GM12891 (cell line): ENCODE results near the gene SNAI1.
A peak's percentile ranks its signal among the peaks of the same experiment; 100 is the strongest.
"Not testable (repeated sequence)": the region's sequence is repeated elsewhere in the genome, so short reads cannot be mapped to it uniquely, and the experiment has no call there.

Experiments
- DNase-seq: peaks from one replicate; pipeline ENCODE4 v3.0.0; 2011; ENCODE audit warnings: low spot score; ENCODE audit not compliant: insufficient read length
- FAIRE-seq: peaks from 2 replicates; lab custom pipeline; 2011; peaks lifted over from hg19 to GRCh38; lab: Jason Lieb, UNC
- PAX5 ChIP-seq: IDR thresholded peaks from 2 replicates; pipeline ENCODE4 v1.6.1; 2011; ENCODE audit warnings: low read length, moderate library complexity, mild to moderate bottlenecking; ENCODE audit not compliant: insufficient read depth, severe bottlenecking
- POLR2A ChIP-seq: IDR thresholded peaks from 2 replicates; pipeline ENCODE4 v1.6.1; 2011; ENCODE audit warnings: low read depth, low read length, control low read depth
- POLR2AphosphoS5 ChIP-seq: IDR thresholded peaks from 2 replicates; pipeline ENCODE4 v1.6.1; 2011; ENCODE audit warnings: low read depth, low read length, control low read depth
- POU2F2 ChIP-seq: IDR thresholded peaks from 2 replicates; pipeline ENCODE4 v1.6.1; 2011; ENCODE audit warnings: low read depth, mild to moderate bottlenecking, control low read depth, low read length, moderate library complexity
- SPI1 ChIP-seq: IDR thresholded peaks from 2 replicates; pipeline ENCODE4 v1.6.1; 2011; ENCODE audit warnings: low read depth, low read length, control low read depth
- TAF1 ChIP-seq: IDR thresholded peaks from 2 replicates; pipeline ENCODE4 v1.6.1; 2011; ENCODE audit warnings: low read depth, low read length, control low read depth

The SNAI1 gene

DNA sequence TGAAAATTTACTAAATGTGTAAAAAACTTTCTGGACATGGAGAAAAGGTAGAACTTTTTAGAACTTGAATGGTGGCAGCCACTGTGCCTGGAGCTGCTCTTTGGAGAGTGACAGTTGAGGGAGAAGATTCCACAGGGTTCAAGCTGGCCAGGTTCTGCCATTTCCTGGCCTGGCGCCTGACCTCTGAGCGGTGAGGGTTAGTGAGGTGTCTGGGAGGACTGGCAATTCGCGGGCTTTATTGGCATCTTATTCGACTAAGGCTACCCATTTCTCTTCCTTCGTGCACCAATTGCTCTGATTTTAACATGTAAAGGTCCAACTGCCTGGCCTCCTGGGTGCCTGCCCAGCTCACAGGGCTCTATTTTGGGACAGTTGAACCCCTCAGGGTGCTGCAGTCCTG, 2.4 kb downstream of the SNAI1 start:
- no peak for TF ChIP-seq TAF1
- TF ChIP-seq POLR2AphosphoS5: no peak
- no peak for TF ChIP-seq PAX5
- no peak for TF ChIP-seq SPI1
- no peak for TF ChIP-seq POLR2A
- no peak for TF ChIP-seq POU2F2
- no peak for FAIRE-seq

DNA sequence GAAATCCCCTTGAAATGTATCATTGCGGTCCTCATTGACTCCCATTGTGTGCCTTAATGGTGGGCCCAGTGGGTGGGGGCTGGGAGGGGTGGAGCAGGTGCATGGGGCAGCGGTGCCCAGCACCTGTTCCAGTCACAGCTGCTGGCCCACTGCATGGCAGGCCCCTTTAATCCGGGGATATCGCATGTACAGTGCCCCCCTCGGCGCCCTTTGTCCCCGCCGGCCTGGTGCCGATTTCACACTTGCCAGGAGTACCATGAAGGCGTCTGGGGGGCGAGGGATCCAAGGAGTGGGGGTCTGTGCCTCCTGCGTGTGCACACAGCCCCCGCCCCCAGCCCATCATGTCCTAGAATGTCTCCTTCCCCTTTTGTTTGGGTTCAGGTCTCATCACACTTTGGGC, 2.8 kb downstream of the SNAI1 start:
- TF ChIP-seq POLR2AphosphoS5 (no peak), TAF1 (no peak), POLR2A (no peak), POU2F2 (no peak), PAX5 (no peak), SPI1 (no peak)
- DNase-seq: no peak
- no peak for FAIRE-seq

More for the DNA sequence above, 2.4 kb downstream of the SNAI1 start:
- DNase-seq: no peak

DNA sequence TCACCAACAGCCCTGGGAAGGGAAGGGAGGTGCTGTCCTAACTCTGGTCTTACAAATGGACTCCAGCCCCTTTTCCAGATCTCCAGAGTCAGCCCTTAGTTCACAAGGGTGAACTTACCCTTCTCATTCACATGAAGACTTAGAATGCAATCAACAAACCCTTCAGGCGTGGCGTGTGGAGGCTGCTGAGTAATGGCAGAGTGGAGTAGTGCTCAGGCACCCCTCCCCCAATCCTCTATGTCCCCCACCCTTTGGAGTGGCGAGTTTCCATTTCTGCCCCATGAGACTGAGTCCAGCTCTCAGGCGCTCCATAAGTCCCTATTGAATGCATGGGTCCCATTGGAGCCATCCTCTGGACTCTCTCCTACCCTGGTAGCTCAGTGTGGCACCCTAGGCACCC, 3.3 kb downstream of the SNAI1 start:
- no peak for DNase-seq
- FAIRE-seq: no peak
- TF ChIP-seq POLR2AphosphoS5: no peak

DNA sequence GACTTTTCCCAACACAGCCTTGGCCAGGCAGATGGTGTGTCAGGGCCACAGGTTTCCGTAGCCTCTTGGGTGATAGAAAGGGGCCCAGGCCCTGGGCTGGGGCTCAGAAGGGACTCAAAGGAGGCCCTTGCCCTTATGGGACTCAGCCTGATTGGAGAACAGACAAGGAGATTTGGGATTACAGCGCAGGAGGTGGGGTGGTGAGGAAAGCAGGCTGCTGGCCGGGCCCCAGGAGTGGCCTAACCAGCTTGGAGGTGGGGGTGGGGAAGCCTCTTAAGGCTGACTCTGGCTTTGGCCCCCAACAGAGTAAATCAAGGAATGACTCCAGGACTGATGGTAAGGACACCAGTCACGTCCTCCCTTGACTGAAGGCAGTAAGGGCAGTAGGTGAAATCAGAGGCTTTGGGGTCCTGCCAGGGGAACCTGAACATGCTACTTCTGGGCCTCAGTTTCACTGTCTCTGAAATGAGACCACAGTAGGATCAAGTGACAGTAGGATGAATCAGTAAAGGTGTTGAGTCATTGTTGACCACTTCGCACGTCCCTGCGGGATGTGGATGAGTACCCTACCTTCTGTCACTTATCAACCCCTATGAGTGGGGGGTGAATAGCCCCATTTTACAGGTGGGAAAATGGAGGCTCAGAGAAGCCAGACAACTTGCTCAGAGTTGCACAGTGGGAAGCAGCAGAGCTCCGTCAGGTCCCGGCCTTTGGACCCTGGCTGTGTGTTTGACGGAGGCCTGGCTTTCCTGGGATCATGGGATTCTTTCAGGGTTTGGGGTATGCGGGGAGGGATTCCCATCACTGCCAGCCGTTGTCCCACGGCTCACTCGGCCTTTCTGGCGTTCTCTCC, 4.5 kb downstream of the SNAI1 start:
- FAIRE-seq (no peak), DNase-seq (no peak)
- no peak for TF ChIP-seq POU2F2

DNA sequence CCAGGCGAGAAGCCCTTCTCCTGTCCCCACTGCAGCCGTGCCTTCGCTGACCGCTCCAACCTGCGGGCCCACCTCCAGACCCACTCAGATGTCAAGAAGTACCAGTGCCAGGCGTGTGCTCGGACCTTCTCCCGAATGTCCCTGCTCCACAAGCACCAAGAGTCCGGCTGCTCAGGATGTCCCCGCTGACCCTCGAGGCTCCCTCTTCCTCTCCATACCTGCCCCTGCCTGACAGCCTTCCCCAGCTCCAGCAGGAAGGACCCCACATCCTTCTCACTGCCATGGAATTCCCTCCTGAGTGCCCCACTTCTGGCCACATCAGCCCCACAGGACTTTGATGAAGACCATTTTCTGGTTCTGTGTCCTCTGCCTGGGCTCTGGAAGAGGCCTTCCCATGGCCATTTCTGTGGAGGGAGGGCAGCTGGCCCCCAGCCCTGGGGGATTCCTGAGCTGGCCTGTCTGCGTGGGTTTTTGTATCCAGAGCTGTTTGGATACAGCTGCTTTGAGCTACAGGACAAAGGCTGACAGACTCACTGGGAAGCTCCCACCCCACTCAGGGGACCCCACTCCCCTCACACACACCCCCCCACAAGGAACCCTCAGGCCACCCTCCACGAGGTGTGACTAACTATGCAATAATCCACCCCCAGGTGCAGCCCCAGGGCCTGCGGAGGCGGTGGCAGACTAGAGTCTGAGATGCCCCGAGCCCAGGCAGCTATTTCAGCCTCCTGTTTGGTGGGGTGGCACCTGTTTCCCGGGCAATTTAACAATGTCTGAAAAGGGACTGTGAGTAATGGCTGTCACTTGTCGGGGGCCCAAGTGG, 5.3 kb downstream of the SNAI1 start:
- DNase-seq (no peak), FAIRE-seq (no peak)
- no peak for TF ChIP-seq PAX5
- TF ChIP-seq POU2F2: no peak
- TF ChIP-seq SPI1: no peak
- TF ChIP-seq POLR2A: no peak
- TF ChIP-seq TAF1: no peak
- no peak for TF ChIP-seq POLR2AphosphoS5

DNA sequence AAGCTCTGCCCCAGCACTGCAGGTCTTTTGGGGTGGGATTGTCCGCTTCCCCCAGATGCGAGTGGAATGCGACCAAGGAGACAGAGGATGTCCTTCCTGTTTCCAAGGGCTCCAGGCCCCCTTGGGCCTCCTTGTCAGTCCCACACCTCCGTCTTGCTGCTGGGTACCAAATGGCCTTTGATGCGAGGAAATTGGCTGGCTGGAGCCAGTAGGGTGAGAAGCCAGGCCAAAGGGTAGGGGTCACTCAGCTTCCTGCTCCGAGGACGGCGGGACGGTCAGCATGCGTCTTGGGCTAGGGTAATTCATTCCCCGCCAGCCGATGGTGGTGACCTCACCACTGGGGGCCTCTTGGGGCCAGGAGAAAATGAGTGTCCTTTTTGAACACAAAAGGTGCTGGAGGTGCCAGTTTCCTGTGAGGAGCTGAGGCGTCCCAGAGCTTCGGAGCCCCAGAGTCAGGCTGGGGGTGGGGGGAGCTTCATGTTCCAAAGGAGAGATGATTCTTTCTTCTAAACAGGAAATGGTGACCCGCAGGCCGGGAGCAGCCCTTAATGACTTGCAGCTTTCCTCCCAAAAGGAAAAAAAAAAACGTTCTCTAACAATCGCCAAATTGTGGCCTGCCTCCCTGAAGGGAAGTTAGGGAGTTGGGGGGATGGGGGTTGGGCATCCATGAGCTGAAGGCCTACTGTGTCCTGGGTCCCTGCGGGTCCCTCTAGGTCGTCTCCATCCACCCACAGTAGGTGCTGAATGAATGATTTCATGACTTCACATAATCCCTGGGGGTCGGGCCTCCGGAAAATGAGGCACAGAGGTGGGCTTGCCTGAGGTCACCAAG, 6.7 kb downstream of the SNAI1 start:
- FAIRE-seq: no peak
- TF ChIP-seq SPI1 (no peak), POLR2A (no peak), TAF1 (no peak), POU2F2 (no peak), PAX5 (no peak), POLR2AphosphoS5 (no peak)
- DNase-seq: no peak

DNA sequence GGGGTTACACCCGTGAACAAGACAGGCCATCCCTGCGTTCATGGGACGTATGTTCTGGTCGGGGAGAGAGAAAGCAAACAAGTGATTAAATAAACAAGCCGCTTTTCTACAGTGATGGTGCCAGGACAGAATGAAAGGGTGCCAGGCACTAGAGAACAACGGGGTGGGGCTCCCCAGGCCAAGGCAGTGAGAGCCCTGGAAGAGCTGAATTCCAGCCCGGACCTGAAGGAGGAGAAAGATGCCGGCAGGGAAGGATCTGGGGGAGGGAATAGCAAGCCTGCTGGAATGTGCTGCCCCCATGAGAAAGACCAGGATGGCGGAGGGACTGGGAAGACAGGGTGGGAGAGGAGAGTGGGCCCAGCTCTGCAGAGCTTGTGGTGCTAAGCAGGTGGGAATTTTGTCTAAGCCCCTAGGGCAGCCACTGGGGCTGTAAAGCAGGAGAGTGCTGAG, 7.5 kb downstream of the SNAI1 start:
- no peak for DNase-seq
- TF ChIP-seq TAF1 (no peak), POU2F2 (no peak), POLR2A (no peak), SPI1 (no peak), PAX5 (no peak), POLR2AphosphoS5 (no peak)
- FAIRE-seq: no peak

DNA sequence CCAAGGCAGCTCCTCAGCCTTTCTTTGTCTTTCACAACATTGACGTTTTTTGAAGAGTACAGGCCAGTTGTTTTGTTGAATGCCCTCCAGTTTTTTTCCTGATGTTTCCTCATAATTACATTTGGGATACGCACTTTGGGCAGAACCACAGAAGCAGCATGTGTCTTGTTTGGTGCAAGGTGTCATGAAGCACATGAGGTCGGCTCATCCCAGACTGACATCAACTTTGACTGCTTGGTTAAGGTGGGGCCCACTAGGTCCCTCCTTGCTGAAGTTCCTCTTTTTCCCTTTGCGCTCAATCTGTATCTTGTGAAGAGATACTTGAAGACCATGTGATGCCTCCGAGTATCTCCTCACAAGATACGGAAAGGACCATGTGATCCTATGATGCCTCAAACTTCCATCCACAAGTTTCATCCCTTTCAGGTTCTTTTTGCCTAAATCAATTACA, 10.5 kb downstream of the SNAI1 start:
- no peak for FAIRE-seq
- TF ChIP-seq POLR2AphosphoS5: no peak
- TF ChIP-seq SPI1: peak; percentile 37; the same call in 1 of the 2 replicates

DNA sequence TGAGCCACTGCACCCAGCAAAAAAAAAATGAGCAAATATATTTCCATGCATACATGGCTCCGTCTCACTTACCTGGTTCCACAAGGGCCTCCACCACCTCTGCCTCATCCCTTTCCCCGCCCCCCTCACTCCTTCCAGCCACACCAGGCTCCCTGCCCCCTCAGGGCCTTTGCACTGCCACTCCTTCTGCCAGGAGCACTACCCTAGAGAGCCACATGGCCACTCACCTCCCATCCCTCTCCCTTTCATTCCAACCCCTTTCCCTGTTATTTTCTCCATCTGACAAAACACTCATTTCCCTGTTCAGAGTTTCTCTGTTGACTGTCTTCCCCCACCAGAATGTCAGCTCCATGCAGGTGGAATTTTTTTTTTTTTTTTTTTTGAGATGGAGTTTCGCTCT, 12.8 kb downstream of the SNAI1 start:
- no peak for TF ChIP-seq POU2F2
- TF ChIP-seq PAX5: no peak
- TF ChIP-seq TAF1: no peak
- no peak for TF ChIP-seq POLR2A
- no peak for TF ChIP-seq POLR2AphosphoS5
- no peak for TF ChIP-seq SPI1
- FAIRE-seq (no peak), DNase-seq (no peak)

More for the DNA sequence above, 10.5 kb downstream of the SNAI1 start:
- DNase-seq: no peak

DNA sequence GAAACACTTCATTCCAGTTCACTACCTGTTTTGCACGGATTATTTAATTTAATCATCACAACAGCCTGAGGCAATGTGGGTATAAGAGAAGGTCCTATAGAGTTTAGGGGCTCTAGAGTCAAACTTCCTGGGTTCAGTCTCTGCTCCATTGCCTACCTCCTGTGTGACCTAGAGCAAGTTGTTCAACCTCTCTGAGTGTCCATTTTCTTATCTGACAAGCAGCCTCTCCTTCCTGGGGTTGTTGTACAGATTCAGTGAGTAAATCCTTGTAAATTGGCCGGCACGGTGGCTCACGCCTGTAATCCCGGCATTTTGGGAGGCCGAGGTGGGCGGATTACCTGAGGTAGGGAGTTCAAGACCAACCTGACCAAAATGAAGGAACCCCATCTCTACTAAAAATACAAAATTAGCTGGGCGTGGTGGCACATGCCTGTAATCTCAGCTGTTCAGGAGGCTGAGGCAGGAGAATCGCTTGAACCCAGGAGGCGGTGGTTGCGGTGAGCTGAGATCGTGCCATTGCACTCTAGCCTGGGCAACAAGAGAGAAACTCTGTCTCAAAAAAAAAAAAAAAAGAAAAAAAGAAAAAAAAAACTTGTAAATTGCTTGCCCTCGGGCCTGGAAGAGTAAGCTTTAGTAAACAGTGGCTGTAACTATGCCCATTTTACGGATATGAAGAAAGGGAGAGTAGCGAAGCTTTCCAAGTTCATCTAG, 15.9 kb downstream of the SNAI1 start:
- FAIRE-seq: not testable (repeated sequence)

More for the DNA sequence above, 15.9 kb downstream of the SNAI1 start:
- DNase-seq: not testable (repeated sequence)
